ENCODE data around the gene REPS1. TPM values are rescaled to one million over a fixed set of nuclear protein-coding genes. Genes with fewer than 3 reads are reported as not detected.

The REPS1 gene
- total RNA-seq, 1 experiment from 2014 or later, result 74.4 TPM

DNA sequence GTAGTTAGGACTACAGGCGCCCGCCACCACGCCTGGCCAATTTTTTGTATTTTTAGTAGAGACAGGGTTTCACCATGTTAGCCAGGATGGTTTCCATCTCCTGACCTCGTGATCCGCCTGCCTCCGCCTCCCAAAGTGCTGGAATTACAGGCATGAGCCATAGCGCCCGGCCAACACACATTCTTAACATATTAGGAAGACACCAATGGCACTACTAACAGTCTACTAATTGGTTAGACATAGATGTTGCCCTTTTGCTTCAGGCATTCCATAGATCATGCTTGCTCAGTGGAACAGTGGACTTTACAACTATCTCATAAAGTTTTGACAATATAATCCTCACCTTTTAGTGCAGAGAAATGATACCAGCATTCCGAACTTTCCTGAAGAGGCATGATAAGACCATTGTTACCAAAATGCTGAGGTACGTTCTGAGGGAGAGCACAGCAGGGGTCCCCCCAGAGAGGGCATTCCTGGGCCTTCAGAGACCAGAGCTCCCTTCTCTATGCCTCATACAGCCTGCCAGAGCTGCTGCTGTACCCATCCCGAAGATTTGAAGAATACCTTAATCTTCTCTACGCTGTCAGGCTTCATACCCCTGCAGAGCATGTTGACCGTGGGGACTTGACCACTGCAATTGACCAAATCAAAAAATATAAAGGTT is 102.8 kb downstream of the REPS1 start:
- H3K23ac ChIP-seq (ENCODE audit: insufficient read length, low read depth, low read length), result no peak overlapping the region
- no peak overlapping the region for H2BK15ac ChIP-seq (ENCODE audit: low read depth, low read length)
- H4K20me1 ChIP-seq (ENCODE audit: control insufficient read depth, insufficient read depth, insufficient read length), result no peaks in the 10 kb centered on the region
- Mint-ChIP-seq H3K4me3 (no peak overlapping the region), H3K36me3 (ENCODE audit: insufficient read depth in 1 of 3, low read depth in 3 of 3) (no peaks in the 10 kb centered on the region; a peak in 1 of 7 replicates), H3K27ac (no peak overlapping the region), H3K4me1 (peaks cover 0 to 4% of the 10 kb centered on the region in 2 experiments; a peak in 1 of 4 replicates), H3K27me3 (ENCODE audit: low read depth) (no peaks in the 10 kb centered on the region), H3K9me3 (no peaks in the 10 kb centered on the region; a peak in 1 of 5 replicates)
- no CpG with 5 or more reads among the region's 13 CpGs for WGBS (ENCODE audit: extremely low coverage, insufficient read length, low lambda C conversion rate)
- DNase-seq, result no peak
- no peak overlapping the region for H3K9ac ChIP-seq (ENCODE audit: extremely low read depth, insufficient read length, low read length)
- no peak overlapping the region for H3K4me2 ChIP-seq (ENCODE audit: insufficient read depth, insufficient read length, low read length)
- no peak overlapping the region for H4K8ac ChIP-seq (replicated peaks; ENCODE audit: insufficient read length, low read depth, low read length)
- H3K4me1 ChIP-seq (ENCODE audit: insufficient read depth, low read length), result no peaks in the 10 kb centered on the region
- H2BK12ac ChIP-seq (ENCODE audit: insufficient read length, low read depth, low read length), result no peak overlapping the region
- no peak overlapping the region for H3K14ac ChIP-seq (ENCODE audit: insufficient read depth, low read length)
- H4K91ac ChIP-seq (ENCODE audit: insufficient read length, low read depth, low read length), result no peak overlapping the region
- H4K5ac ChIP-seq (ENCODE audit: insufficient read length, low read depth, low read length), result no peak overlapping the region
- no peak overlapping the region for H3K4ac ChIP-seq (ENCODE audit: low read depth, low read length)
- no peak overlapping the region for H2BK20ac ChIP-seq (ENCODE audit: low read depth, low read length, poor library complexity, severe bottlenecking)
- no peak overlapping the region for H2BK120ac ChIP-seq (ENCODE audit: low read depth, low read length, poor library complexity, severe bottlenecking)
- no peak overlapping the region for H3T11ph ChIP-seq (ENCODE audit: low read length)
- no peak overlapping the region for H3K56ac ChIP-seq (ENCODE audit: insufficient read length, low read depth, low read length)
- H2BK5ac ChIP-seq (ENCODE audit: insufficient read length, low read length), result no peak overlapping the region
- TF ChIP-seq, protein P1, sequence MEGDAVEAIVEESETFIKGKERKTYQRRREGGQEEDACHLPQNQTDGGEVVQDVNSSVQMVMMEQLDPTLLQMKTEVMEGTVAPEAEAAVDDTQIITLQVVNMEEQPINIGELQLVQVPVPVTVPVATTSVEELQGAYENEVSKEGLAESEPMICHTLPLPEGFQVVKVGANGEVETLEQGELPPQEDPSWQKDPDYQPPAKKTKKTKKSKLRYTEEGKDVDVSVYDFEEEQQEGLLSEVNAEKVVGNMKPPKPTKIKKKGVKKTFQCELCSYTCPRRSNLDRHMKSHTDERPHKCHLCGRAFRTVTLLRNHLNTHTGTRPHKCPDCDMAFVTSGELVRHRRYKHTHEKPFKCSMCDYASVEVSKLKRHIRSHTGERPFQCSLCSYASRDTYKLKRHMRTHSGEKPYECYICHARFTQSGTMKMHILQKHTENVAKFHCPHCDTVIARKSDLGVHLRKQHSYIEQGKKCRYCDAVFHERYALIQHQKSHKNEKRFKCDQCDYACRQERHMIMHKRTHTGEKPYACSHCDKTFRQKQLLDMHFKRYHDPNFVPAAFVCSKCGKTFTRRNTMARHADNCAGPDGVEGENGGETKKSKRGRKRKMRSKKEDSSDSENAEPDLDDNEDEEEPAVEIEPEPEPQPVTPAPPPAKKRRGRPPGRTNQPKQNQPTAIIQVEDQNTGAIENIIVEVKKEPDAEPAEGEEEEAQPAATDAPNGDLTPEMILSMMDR (conservative IDR thresholded peaks at IDR 0.05), result no peak
- no peak overlapping the region for H2AK5ac ChIP-seq (ENCODE audit: insufficient read length, low read length)
- H2AFZ ChIP-seq (ENCODE audit: low read length), result no peak overlapping the region
- no peak overlapping the region for H3K18ac ChIP-seq (ENCODE audit: insufficient read length, low read depth, low read length)
- no peaks in the 10 kb centered on the region for H3K27me3 ChIP-seq (ENCODE audit: insufficient read depth, low read length)
- no peaks in the 10 kb centered on the region for H3K79me2 ChIP-seq (ENCODE audit: insufficient read depth, low read length)
- H3K9me3 ChIP-seq (ENCODE audit: control insufficient read depth, low read depth, low read length), result no peaks in the 10 kb centered on the region
- no peaks in the 10 kb centered on the region for H3K79me1 ChIP-seq (ENCODE audit: insufficient read depth, low read depth, low read length, poor library complexity, severe bottlenecking)
- H3K23me2 ChIP-seq (ENCODE audit: insufficient read length, low read depth, low read length, poor library complexity, severe bottlenecking), result no peaks in the 10 kb centered on the region
- no peak overlapping the region for H3K27ac ChIP-seq (ENCODE audit: insufficient read length, low read depth, low read length)
